GM18867 (cell line): Measurements from ENCODE around the gene MTFMT.
"Not testable (repeated sequence)": the region's sequence is repeated elsewhere in the genome, so short reads cannot be mapped to it uniquely, and the experiment has no call there.

ENCODE experiments used
- ATAC-seq: cut with Tn5 transposase; IDR thresholded peaks from one replicate; pipeline ENCODE4 v1.9.1; 2021; ENCODE audit warnings: mild to moderate bottlenecking, moderate library complexity; ENCODE audit not compliant: unreplicated experiment

The MTFMT gene

GRCh38 chr15:65040461-65040860 lies 11.0 kb upstream of the MTFMT start:
- ATAC-seq, result no peak

- no peak for ATAC-seq
These were observed 9.4 kb upstream of the MTFMT start for GRCh38 chr15:65038836-65039235.

- ATAC-seq, result no peak
These were observed 9.0 kb upstream of the MTFMT start for GRCh38 chr15:65038428-65038827.

GRCh38 chr15:65037309-65037708 lies 7.9 kb upstream of the MTFMT start:
- no peak for ATAC-seq

GRCh38 chr15:65034719-65035118 lies 5.3 kb upstream of the MTFMT start:
- ATAC-seq, result no peak

- ATAC-seq, result no peak
These were observed 4.3 kb upstream of the MTFMT start for GRCh38 chr15:65033659-65034269.

GRCh38 chr15:65032801-65033537 lies 3.5 kb upstream of the MTFMT start:
- peak; percentile 49 for ATAC-seq

GRCh38 chr15:65029736-65030208 lies 333 bp upstream of the MTFMT start:
- no peak for ATAC-seq

- no peak for ATAC-seq
These were observed 1.1 kb downstream of the MTFMT start for GRCh38 chr15:65028338-65028737.

- ATAC-seq, result no peak
These were observed 1.8 kb downstream of the MTFMT start for GRCh38 chr15:65027593-65027992.

- ATAC-seq, result no peak
These were observed 2.7 kb downstream of the MTFMT start for GRCh38 chr15:65026756-65027155.

GRCh38 chr15:65021488-65021887 lies 8.0 kb downstream of the MTFMT start:
- ATAC-seq, result no peak

GRCh38 chr15:65020419-65020818 lies 9.0 kb downstream of the MTFMT start:
- no peak for ATAC-seq

- not testable (repeated sequence) for ATAC-seq
These were observed 18.2 kb downstream of the MTFMT start for GRCh38 chr15:65011198-65011597.

- no peak for ATAC-seq
These were observed 20.5 kb downstream of the MTFMT start for GRCh38 chr15:65008983-65009382.

GRCh38 chr15:65006876-65007275 lies 22.6 kb downstream of the MTFMT start:
- no peak for ATAC-seq

GRCh38 chr15:65004993-65005392 lies 24.4 kb downstream of the MTFMT start:
- ATAC-seq, result no peak

GRCh38 chr15:64997745-64998375 lies 31.6 kb downstream of the MTFMT start:
- ATAC-seq, result no peak

GRCh38 chr15:64997066-64997465 lies 32.4 kb downstream of the MTFMT start:
- no peak for ATAC-seq

GRCh38 chr15:64993290-64993689 lies 36.1 kb downstream of the MTFMT start:
- ATAC-seq, result no peak

- ATAC-seq, result no peak
These were observed 37.8 kb downstream of the MTFMT start for GRCh38 chr15:64991536-64992135.

GRCh38 chr15:64990168-64990470 lies 39.3 kb downstream of the MTFMT start:
- ATAC-seq, result no peak
